Cortex of kidney (tissue), 1 donor: ENCODE results near the gene MGAT1.

Experiments used
- DNase-seq: peaks from one replicate; lab custom pipeline; 2025; lab: John Stamatoyannopoulos, UW

Gene MGAT1

GRCh38 chr5:180823940-180824629 lies 21.5 kb upstream of the MGAT1 start:
- no peak for DNase-seq

GRCh38 chr5:180823346-180823745 lies 20.7 kb upstream of the MGAT1 start:
- DNase-seq, result no peak

GRCh38 chr5:180821538-180821937 lies 18.9 kb upstream of the MGAT1 start:
- DNase-seq, result no peak

- DNase-seq, result no peak
Measured at GRCh38 chr5:180820788-180821321, 18.2 kb upstream of the MGAT1 start.

- DNase-seq, result no peak
Measured at GRCh38 chr5:180818677-180819341, 16.2 kb upstream of the MGAT1 start.

GRCh38 chr5:180817893-180818674 lies 15.5 kb upstream of the MGAT1 start:
- DNase-seq, result no peak

- DNase-seq, result no peak
Measured at GRCh38 chr5:180816608-180817534, 14.3 kb upstream of the MGAT1 start.

GRCh38 chr5:180815293-180815917 lies 12.8 kb upstream of the MGAT1 start:
- DNase-seq, result no peak

GRCh38 chr5:180813420-180813819 lies 10.8 kb upstream of the MGAT1 start:
- DNase-seq, result no peak

- no peak for DNase-seq
Measured at GRCh38 chr5:180811623-180812124, 9.1 kb upstream of the MGAT1 start.

GRCh38 chr5:180810959-180811622 lies 8.5 kb upstream of the MGAT1 start:
- no peak for DNase-seq

- DNase-seq, result peak; percentile 71
Measured at GRCh38 chr5:180810210-180810958, 7.8 kb upstream of the MGAT1 start.

- no peak for DNase-seq
Measured at GRCh38 chr5:180809403-180810209, 7.0 kb upstream of the MGAT1 start.

- DNase-seq, result no peak
Measured at GRCh38 chr5:180808461-180809000, 5.9 kb upstream of the MGAT1 start.

GRCh38 chr5:180807654-180808414 lies 5.2 kb upstream of the MGAT1 start:
- DNase-seq, result no peak

GRCh38 chr5:180807046-180807445 lies 4.4 kb upstream of the MGAT1 start:
- DNase-seq, result no peak

- no peak for DNase-seq
Measured at GRCh38 chr5:180806351-180807011, 3.9 kb upstream of the MGAT1 start.
